Trophoblast cell (in vitro differentiated cells and primary cell): ENCODE measurements around the gene PAX8.

Source experiments
- DNase-seq, 2 donors: peaks; one replicate each; pipeline ENCODE4 v3.0.0-alpha.2; 2016
- H2AFZ ChIP-seq: 2 replicates; pipeline ENCODE4 v1.6.1; 2013; ENCODE audit warnings: low read length, moderate library complexity, mild to moderate bottlenecking; ENCODE audit not compliant: insufficient read depth, poor library complexity
- H2AK5ac ChIP-seq: 2 replicates; pipeline ENCODE4 v1.6.1; 2013; ENCODE audit warnings: mild to moderate bottlenecking, low read length
- H2BK120ac ChIP-seq: 2 replicates; pipeline ENCODE4 v1.6.1; 2013; ENCODE audit warnings: low read length, mild to moderate bottlenecking, moderate library complexity; ENCODE audit not compliant: insufficient read depth, poor library complexity
- H2BK12ac ChIP-seq: 2 replicates; pipeline ENCODE4 v1.6.1; 2013; ENCODE audit warnings: mild to moderate bottlenecking, low read length, moderate library complexity
- H2BK5ac ChIP-seq: 2 replicates; pipeline ENCODE4 v1.6.1; 2013; ENCODE audit warnings: low read length, low read depth, moderate library complexity, mild to moderate bottlenecking; ENCODE audit not compliant: poor library complexity
- H3K14ac ChIP-seq: 2 replicates; pipeline ENCODE4 v1.6.1; 2013; ENCODE audit warnings: mild to moderate bottlenecking, low read length
- H3K18ac ChIP-seq: 2 replicates; pipeline ENCODE4 v1.6.1; 2013; ENCODE audit warnings: mild to moderate bottlenecking, low read length
- H3K23ac ChIP-seq: 2 replicates; pipeline ENCODE4 v1.6.1; 2013; ENCODE audit warnings: low read length
- H3K27ac ChIP-seq: 2 replicates; pipeline ENCODE4 v1.5.1; 2013; ENCODE audit warnings: low read depth, mild to moderate bottlenecking, inconsistent platforms, low read length, moderate library complexity
- H3K27me3 ChIP-seq: 2 replicates; pipeline ENCODE4 v1.6.1; 2013; ENCODE audit warnings: inconsistent platforms, mild to moderate bottlenecking, low read length, moderate library complexity; ENCODE audit not compliant: insufficient read depth
- H3K36me3 ChIP-seq, 2 experiments: 1 replicate in 1 of 2; 2 replicates in 1 of 2; pipeline ENCODE4 v1.6.1; 2013; ENCODE audit warnings: low read length in 2 of 2, mild to moderate bottlenecking in 2 of 2, moderate library complexity in 1 of 2; ENCODE audit not compliant: insufficient read depth in 2 of 2, control insufficient read depth in 1 of 2
- H3K4ac ChIP-seq: 2 replicates; pipeline ENCODE4 v1.6.1; 2013; ENCODE audit warnings: low read depth, mild to moderate bottlenecking, low read length, moderate library complexity
- H3K4me1 ChIP-seq, 2 experiments: 1 replicate in 1 of 2; 2 replicates in 1 of 2; pipeline ENCODE4 v1.6.1; 2013; ENCODE audit warnings: low read length in 2 of 2, mild to moderate bottlenecking in 2 of 2, moderate library complexity in 1 of 2; ENCODE audit not compliant: insufficient read depth in 2 of 2, control insufficient read depth in 1 of 2
- H3K4me2 ChIP-seq: 2 replicates; pipeline ENCODE4 v1.6.1; 2013; ENCODE audit warnings: inconsistent platforms, mild to moderate bottlenecking, low read length, moderate library complexity
- H3K4me3 ChIP-seq: 2 replicates; pipeline ENCODE4 v1.5.1; 2013; ENCODE audit warnings: mild to moderate bottlenecking, low read depth, low read length, inconsistent platforms
- H3K79me1 ChIP-seq: one replicate; pipeline ENCODE4 v1.6.1; 2013; ENCODE audit warnings: low read length
- H3K79me2 ChIP-seq: 2 replicates; pipeline ENCODE4 v1.6.1; 2013; ENCODE audit warnings: low read length, mild to moderate bottlenecking; ENCODE audit not compliant: control insufficient read depth, insufficient read depth, poor library complexity
- H3K9ac ChIP-seq: 2 replicates; pipeline ENCODE4 v1.6.1; 2013; ENCODE audit warnings: mild to moderate bottlenecking, low read length
- H3K9me3 ChIP-seq: 2 replicates; pipeline ENCODE4 v1.6.1; 2013; ENCODE audit warnings: low read depth, mild to moderate bottlenecking, control low read depth, inconsistent platforms, low read length; ENCODE audit not compliant: insufficient read depth
- H4K12ac ChIP-seq: 2 replicates; pipeline ENCODE4 v1.6.1; 2013; ENCODE audit warnings: low read depth, mild to moderate bottlenecking, low read length, moderate library complexity
- H4K8ac ChIP-seq: 2 replicates; pipeline ENCODE4 v1.6.1; 2013; ENCODE audit warnings: low read depth, mild to moderate bottlenecking, low read length, moderate library complexity
- H4K91ac ChIP-seq: one replicate; pipeline ENCODE4 v1.6.1; 2013; ENCODE audit warnings: low read depth, mild to moderate bottlenecking, low read length, moderate library complexity
- WGBS: extraction: QIAGEN DNeasy Blood & Tissue Kit; methylation state at CpG from one replicate; pipeline ENCODE4 v1.1.7; 2013; ENCODE audit warnings: missing lambda C conversion rate; ENCODE audit not compliant: insufficient read length, insufficient coverage; ENCODE audit errors: extremely low coverage; 5-methylcytosine and 5-hydroxymethylcytosine counted together

Gene PAX8

DNA sequence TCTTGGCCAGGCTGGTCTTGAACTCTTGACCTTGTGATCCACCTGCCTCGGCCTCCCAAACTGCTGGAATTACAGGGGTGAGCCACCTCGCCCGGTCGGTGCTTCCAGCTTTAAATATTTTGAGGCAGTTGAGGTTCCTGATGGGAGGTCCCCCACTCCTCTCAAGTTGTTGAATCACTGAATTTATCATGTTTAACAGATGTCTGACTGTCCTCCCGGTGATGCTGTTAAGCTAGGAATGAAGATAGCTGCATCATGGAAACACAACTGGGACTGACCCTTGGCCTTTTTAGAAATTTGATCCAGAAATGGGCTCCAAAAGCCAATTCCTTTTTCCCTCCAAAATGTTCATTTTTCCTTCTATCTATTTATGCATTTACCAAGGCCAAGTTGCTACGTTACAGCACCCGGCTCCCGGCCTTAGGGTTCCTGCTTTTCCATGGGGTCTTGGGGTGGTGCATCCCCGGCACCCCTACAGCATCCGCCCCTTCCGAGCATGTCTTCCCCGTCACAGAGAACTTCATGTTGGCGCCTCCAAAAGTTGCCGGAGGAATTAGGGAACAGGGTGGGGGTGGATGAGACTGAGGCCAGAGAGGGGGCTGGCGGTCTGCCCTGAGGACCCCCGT, 43.9 kb downstream of the PAX8 start:
- H4K91ac ChIP-seq, result no peak overlapping the region
- no peak overlapping the region for H3K23ac ChIP-seq
- H3K9ac ChIP-seq, result no peak overlapping the region
- H3K9me3 ChIP-seq, result peaks cover 2% of the 10 kb centered on the region
- no peak overlapping the region for H3K18ac ChIP-seq
- H3K4me2 ChIP-seq, result no peak overlapping the region
- peaks cover 0 to 2% of the 10 kb centered on the region in 2 experiments for H3K4me1 ChIP-seq
- H2BK120ac ChIP-seq, result no peak overlapping the region
- no CpG with 5 or more reads among the region's 16 CpGs for WGBS
- H3K4me3 ChIP-seq, result no peak overlapping the region
- H3K36me3 ChIP-seq, result no peaks in the 10 kb centered on the region
- H2AK5ac ChIP-seq, result no peak overlapping the region
- no peak overlapping the region for H2AFZ ChIP-seq
- H4K12ac ChIP-seq, result no peak overlapping the region
- no peak overlapping the region for H2BK5ac ChIP-seq
- H3K27ac ChIP-seq, result no peak overlapping the region
- no peak for DNase-seq
- no peak overlapping the region for H3K4ac ChIP-seq
- no peak overlapping the region for H3K14ac ChIP-seq
- no peak overlapping the region for H2BK12ac ChIP-seq
- no peaks in the 10 kb centered on the region for H3K79me2 ChIP-seq
- no peak overlapping the region for H4K8ac ChIP-seq
- H3K79me1 ChIP-seq, result no peaks in the 10 kb centered on the region
- no peaks in the 10 kb centered on the region for H3K27me3 ChIP-seq

DNA sequence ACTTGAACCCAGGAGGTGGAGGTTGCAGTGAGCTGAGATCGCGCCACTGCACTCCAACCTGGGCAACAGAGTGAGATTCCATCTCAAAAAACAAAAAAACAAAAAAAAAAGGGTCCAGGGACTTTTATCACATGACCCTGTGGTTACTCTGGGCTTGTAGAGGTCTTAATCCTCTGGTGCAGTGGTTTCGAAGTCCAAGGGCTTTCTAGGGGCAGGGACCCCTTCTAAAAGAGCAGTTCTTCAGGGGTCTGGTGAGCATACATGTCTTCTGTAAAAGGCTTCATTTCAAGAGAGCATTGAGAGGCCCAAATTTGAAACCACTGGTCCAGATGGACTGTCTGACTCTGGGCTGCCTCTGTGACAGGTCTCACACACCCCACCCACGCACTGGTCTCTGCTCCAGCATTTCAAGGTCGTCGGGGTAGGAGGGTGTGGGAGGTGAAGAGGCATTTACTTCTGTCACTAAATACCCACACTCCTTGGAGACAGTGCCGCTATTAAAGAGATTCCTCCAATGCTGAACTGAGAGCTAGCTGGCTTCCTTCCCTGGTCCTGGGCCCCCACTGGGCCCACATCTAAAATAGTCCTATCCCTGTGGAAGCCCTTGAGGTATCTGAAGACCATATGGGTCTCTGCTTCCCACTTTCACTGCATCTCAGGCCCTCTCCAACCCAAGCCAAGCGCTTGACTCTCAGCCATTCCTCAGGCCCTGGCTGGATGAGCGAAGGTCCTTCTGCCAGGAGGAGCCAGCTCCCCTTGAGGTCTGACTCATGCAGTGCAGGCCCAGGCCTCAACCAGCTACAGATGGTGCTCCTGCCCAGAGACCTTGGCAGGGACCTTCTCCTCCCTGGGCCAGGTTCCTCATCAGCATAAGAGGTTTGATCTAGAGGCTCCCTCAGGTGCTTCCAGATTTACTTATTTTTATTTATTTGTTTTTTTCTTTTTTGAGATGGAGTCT, 44.8 kb downstream of the PAX8 start:
- Histone ChIP-seq H3K4ac (no peak overlapping the region), H2BK5ac (no peak overlapping the region), H2BK12ac (no peak overlapping the region), H3K4me3 (no peak overlapping the region), H4K8ac (no peak overlapping the region), H3K27me3 (no peaks in the 10 kb centered on the region), H3K27ac (no peak overlapping the region), H4K91ac (no peak overlapping the region), H2BK120ac (no peak overlapping the region), H3K23ac (no peak overlapping the region), H3K9ac (no peak overlapping the region), H3K36me3 (no peaks in the 10 kb centered on the region), H3K18ac (no peak overlapping the region), H2AFZ (no peak overlapping the region), H3K79me1 (no peaks in the 10 kb centered on the region), H4K12ac (no peak overlapping the region), H3K9me3 (peaks cover 2% of the 10 kb centered on the region), H2AK5ac (no peak overlapping the region), H3K4me1 (peaks cover 0 to 2% of the 10 kb centered on the region in 2 experiments), H3K14ac (no peak overlapping the region), H3K4me2 (no peak overlapping the region), H3K79me2 (no peaks in the 10 kb centered on the region)
- no CpG with 5 or more reads among the region's 9 CpGs for WGBS
- DNase-seq, result peak in 1 of 2 donors; percentile 18

DNA sequence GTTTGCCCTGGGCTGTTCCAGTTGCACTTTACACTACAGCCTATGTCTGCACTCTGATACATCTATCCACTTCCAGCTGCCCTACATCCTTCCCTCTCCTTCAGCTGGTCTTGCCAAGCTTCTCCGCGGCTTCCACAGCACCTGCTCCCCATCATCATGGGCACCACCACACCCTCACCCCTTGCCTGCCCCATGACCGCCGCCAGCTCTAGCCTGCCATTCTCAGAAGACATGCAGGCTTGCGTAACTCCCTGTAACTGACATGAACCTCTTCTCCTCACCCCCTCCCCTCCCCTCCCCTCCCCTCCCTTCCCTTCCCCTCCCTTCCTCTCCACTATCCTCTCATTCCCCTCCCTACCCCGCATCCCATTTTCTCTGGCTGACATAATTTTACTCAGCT, 46.0 kb downstream of the PAX8 start:
- H3K4me3 ChIP-seq, result no peak overlapping the region
- H3K27me3 ChIP-seq, result no peaks in the 10 kb centered on the region
- H3K9me3 ChIP-seq, result peaks cover 2% of the 10 kb centered on the region
- H3K4ac ChIP-seq, result no peak overlapping the region
- H3K4me2 ChIP-seq, result no peak overlapping the region
- no peak overlapping the region for H3K27ac ChIP-seq
- no peaks in the 10 kb centered on the region for H3K36me3 ChIP-seq
- no peak overlapping the region for H2BK12ac ChIP-seq
- H4K8ac ChIP-seq, result no peak overlapping the region
- H3K18ac ChIP-seq, result no peak overlapping the region
- H3K9ac ChIP-seq, result no peak overlapping the region
- no peak overlapping the region for H4K12ac ChIP-seq
- DNase-seq, result no peak
- H3K79me1 ChIP-seq, result no peaks in the 10 kb centered on the region
- H2BK120ac ChIP-seq, result no peak overlapping the region
- H3K23ac ChIP-seq, result no peak overlapping the region
- no peak overlapping the region for H3K14ac ChIP-seq
- no peak overlapping the region for H2AFZ ChIP-seq
- H4K91ac ChIP-seq, result no peak overlapping the region
- no peak overlapping the region for H2AK5ac ChIP-seq
- no peak overlapping the region for H2BK5ac ChIP-seq
- H3K4me1 ChIP-seq, result peaks cover 0 to 2% of the 10 kb centered on the region in 2 experiments
- 80% methylated on average over 1 of the region's 6 CpGs for WGBS
- no peaks in the 10 kb centered on the region for H3K79me2 ChIP-seq

DNA sequence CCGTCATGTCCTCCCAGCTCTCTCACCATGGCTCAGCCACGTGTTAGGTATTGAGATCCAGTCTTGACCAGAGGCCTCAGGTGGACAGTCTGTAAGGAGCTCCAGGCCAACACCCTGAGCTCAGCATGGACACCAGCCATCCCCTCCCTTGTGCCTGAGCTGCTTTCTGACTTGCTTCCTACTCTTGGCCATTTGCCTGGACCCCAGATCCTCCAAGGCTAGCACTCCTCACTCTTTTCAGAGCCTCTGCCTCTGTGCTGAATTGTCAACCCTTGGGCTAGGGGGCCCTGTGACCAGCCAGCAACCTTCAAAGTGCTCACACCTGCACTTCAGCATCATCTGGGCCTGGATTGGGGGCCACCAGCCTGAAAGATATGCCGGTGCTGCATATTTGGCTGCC, 46.6 kb downstream of the PAX8 start:
- no peaks in the 10 kb centered on the region for H3K4me1 ChIP-seq
- H2BK120ac ChIP-seq, result no peak overlapping the region
- H3K4me2 ChIP-seq, result no peak overlapping the region
- no peaks in the 10 kb centered on the region for H3K36me3 ChIP-seq
- H2AFZ ChIP-seq, result no peak overlapping the region
- no peak overlapping the region for H3K18ac ChIP-seq
- H3K23ac ChIP-seq, result no peak overlapping the region
- H3K9ac ChIP-seq, result no peak overlapping the region
- H2BK5ac ChIP-seq, result no peak overlapping the region
- no peak overlapping the region for H3K14ac ChIP-seq
- no CpG with 5 or more reads among the region's 3 CpGs for WGBS
- H3K4me3 ChIP-seq, result no peak overlapping the region
- no peak for DNase-seq
- H4K12ac ChIP-seq, result no peak overlapping the region
- no peak overlapping the region for H2BK12ac ChIP-seq
- H3K27ac ChIP-seq, result no peak overlapping the region
- H3K27me3 ChIP-seq, result no peaks in the 10 kb centered on the region
- no peak overlapping the region for H3K4ac ChIP-seq
- no peak overlapping the region for H2AK5ac ChIP-seq
- no peaks in the 10 kb centered on the region for H3K79me2 ChIP-seq
- H3K79me1 ChIP-seq, result no peaks in the 10 kb centered on the region
- H4K91ac ChIP-seq, result no peak overlapping the region
- no peak overlapping the region for H4K8ac ChIP-seq
- H3K9me3 ChIP-seq, result peaks cover 2% of the 10 kb centered on the region
